A549 treated with AZD9567 at 1 μM for 4 hours (cell line): ENCODE measurements around the gene ZMYM1. TPM values are rescaled to one million over a fixed set of nuclear protein-coding genes. Genes with fewer than 3 reads are reported as not detected.

Experiments
- total RNA-seq: library from RNA; stranded (reverse); fragments of 200-300 nt; extraction: Qiagen RNA extraction; gene quantifications from 5 replicates; pipeline ENCODE4 v1.2.3, GENCODE V29; 2022; ENCODE audit not compliant: insufficient read depth

ZMYM1 gene
- 2.5 to 7.6 TPM (median 6.5 TPM) in 5 replicates for total RNA-seq

DNA sequence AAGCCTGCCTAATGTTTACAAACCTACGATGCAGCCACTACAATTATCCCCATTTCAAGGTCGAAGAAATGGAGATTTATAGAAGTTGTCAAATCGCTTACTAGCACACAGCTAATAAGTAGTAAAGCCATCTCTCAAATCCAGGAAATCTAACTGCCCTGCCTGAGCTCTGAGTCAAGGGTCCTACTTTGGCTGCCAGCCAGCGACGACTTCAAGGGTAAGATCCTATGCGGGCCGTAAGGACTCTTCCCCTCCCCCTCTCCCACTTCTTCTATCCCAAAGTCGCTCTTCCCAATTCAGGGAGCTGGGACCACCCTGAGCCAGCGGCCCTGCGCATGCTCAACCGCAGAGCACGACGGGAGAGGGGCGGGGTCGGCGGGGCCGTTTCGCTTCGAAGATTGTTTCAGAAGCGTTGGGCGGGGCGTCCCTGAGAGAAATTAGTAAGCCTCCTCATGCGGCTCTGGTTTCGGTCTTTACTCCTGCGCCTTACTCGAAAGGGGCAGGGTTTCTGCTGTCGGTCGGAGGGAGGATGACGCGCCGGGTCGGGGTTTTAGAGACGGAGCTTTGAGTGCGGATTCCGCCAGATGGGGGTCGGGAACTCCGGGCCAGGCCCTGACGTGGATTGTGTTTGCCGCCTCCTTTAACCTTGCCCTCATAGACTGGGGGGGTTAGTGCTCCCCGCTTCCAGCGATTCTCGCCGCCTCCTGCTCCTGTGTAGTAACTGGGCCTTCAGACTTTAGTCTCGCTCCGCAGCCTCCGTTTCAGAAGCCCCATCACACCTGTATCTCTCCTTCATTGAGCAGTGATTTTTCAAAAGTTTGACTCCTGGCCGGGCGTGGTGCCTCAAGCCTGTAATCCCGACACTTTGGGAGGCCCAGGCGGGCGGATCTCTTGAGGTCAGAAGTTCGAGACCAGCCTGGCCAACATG, at the start of gene ZMYM1:
Gene ZMYM1 (plus strand): TSS at position 383 of the 928 bp plus-strand sequence. CDS start 14,603 bp downstream, outside the sequence.

Other genes with a start within 250 kb of the ZMYM1 start
- 50.4 to 58.1 TPM (median 55.9 TPM) in 5 replicates for gene SMIM12, start 219.6 kb upstream of the ZMYM1 start, total RNA-seq
- 0.17 to 0.48 TPM (median 0.26 TPM) in 4 of 5 replicates, not detected in the other for gene DLGAP3, start 149.7 kb upstream of the ZMYM1 start, total RNA-seq
- 16.6 to 22.3 TPM (median 18.6 TPM) in 5 replicates for gene TMEM35B, start 94.0 kb upstream of the ZMYM1 start, total RNA-seq
- 4.3 to 12.4 TPM (median 4.8 TPM) in 5 replicates for gene ZMYM6, start 47.4 kb upstream of the ZMYM1 start, total RNA-seq
- gene SFPQ, start 113.8 kb downstream of the ZMYM1 start, total RNA-seq = 190 to 242 TPM (median 193 TPM) in 5 replicates
- gene ZMYM4, start 189.3 kb downstream of the ZMYM1 start, total RNA-seq = 8.7 to 17.8 TPM (median 11.1 TPM) in 5 replicates